ENCODE results near the gene ZNF552.
"Not testable (repeated sequence)": the region's sequence is repeated elsewhere in the genome, so short reads cannot be mapped to it uniquely, and the experiment has no call there.

Gene ZNF552

DNA sequence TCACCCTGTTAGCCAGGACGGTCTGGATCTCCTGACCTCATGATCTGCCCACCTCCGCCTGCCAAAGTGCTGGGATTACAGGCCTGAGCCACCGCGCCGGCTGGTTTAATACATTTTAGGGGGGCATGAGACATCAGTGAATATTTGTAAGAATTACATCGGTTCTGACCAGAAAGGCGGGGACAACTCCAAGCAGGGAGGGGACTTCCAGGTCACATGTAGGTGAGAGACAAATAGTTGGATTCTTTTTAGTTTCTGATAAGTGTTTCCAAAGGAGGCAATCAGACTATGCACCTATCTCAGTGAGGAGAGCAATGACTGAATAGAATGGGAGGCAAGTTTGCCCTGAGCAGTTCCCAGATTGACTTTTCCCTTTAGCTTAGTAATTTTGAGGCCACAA lies 3.7 kb upstream of the ZNF552 start:
- DNase-seq (ENCODE audit: low read depth in 2 of 2): no peak

DNA sequence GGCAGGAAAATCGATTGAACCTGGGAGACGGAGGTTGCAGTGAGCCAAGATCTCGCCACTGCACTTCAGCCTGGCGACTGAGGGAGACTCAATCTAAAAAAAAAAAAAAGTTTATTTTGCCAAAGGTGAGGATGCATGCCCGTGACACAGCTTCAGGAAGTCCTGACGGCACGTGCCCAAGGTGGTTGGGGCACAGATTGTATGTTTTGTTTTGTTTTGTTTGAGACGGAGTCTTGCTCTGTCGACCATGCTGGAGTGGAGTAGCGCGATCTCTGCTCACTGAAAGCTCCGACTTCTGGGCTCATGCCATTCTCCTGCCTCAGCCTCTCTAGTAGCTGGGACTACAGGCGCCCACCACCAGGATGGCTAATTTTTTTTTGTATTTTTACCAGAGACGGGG lies 3.3 kb upstream of the ZNF552 start:
- no peak for DNase-seq (ENCODE audit: low read depth in 2 of 2)

DNA sequence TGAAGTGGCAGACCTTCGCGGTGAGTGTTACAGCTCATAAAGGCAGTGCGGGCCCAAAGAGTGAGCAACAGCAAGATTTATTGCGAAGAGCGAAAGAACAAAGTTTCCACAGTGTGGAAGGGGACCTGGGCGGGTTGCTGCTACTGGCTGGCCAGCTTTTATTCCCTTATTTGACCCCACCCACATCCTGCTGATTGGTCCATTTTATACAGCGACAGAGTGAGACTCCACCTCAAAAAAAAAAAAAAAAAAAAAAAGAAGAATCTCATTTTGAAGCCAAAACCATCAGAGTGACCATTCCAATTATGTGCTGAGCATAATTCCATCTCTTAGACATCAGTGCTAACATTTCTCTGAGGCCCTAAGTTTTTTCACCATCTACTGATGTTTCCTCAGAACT lies 1.9 kb upstream of the ZNF552 start:
- no peak for DNase-seq (ENCODE audit: low read depth in 2 of 2)

DNA sequence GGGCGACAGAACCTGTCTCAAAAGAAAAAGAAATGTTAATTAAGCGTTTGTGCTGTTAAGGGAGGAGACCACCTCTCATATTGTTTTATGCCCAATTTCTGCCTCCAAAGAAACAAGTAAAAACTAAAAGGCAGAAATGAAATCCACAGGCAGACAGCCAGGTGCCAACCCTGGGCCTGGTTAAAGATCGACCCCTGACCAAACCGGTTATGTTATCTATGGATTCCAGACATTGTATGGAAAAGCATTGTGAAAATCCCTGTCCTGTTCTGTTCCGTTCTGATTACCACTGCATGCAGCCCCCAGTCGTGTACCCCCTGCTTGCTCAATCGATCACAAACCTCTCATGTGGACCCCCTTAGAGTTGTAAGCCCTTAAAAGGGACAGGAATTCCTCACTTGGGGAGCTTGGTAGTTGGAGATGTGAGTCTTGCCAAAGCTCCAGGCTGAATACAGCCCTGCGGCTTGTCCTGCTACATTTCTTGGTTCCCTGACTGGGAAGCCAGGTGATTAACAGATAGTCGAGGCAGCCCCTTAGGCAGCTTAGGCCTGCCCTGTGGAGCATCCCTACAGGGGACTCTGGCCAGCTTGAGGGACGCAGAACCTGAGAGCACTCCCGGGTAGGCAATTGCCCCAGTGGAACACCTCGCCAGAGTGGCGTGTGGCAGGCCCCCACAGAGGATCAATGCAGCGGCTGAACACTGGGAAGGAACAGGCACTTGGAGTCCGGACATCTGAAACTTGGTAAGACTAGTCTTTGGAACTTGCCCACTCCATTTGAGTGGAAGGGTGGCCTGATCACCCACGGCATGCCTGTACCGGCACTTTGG lies 748 bp upstream of the ZNF552 start:
- DNase-seq (ENCODE audit: low read depth in 2 of 2): no peak

DNA sequence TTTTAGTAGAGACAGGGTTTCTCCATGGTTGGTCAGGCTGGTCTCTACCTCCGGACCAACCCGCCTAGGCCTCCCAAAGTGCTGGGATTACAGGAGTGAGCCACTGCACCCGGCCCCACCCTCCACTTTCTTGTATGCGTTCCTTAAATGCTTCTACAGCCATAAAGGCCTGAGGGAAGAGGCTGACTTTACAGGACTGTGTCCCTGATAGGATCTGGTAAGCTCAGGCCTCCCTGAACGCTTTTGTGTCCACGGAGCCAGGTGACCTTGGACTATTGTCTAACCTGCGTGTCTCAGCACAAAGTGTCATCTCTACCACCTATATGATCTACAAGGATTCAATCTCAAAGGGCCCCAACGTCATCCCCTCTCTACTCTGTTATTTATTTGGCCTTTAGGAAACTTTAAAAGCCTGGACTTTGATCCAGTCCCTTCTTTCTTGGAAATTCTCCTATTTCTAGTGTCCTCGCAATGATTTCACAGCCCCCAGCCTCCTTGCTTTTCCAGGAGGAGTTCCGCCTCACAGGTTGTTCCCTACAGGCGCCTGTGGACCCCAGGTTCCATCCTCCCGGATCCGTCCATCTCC lies 701 bp downstream of the ZNF552 start:
- no peak for DNase-seq (ENCODE audit: low read depth in 2 of 2)

DNA sequence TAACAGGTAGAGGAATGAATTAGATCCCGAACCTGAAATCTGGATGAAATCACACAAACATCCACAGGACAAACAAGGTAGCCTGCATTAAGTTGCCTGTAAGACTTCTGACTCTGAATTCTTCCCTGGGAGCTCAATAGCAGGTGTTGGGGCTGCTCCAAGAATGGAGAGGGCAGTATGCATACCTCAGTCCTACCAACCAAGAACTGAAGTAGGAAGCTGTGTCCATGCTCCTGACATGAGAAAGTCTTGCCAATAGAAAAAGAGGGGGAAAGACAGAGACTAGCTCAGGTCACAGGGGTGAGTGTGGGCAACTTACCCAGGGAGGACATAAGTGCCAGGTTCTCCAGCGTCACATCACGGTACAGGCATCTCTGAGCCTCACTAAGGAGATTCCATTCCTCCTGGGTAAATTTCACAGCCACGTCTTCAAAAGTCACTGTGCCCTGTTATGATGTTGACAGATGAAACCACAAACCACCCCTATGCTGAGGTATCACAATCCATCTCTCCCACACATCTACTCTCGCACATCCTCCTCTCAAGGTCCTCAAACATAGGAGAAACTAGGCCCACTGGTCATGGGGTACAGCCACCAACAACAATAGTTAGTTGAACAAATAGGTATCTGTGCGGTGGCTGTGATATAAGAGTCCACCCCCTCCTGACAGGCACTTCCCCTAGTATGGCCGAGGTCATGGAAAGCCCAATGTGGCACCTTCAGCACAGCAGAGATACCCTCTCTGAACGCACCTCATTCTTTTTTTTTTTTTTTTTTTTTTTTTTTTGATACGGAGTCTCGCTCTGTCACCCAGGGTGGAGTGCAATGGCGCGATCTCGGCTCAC lies 1.5 kb downstream of the ZNF552 start:
- not testable (repeated sequence) for DNase-seq (ENCODE audit: low read depth in 2 of 2)

DNA sequence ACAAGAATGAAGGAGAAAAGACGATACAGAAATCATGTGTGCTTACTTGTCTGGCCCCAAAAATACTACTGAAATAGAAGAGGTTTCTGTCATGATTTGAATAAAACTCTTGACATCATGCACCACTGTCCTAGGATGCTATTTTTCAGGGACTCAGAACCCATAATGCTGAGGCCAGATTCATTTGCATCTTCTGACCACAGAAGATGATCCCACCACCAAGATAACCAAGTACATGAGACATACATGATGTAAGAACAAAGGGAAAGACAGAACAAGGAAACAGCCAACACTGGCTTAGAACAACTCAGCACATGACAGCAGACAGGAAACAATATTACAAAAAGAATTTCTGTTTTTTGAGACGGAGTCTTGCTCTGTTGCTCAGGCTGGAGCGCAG lies 2.5 kb downstream of the ZNF552 start:
- no peak for DNase-seq (ENCODE audit: low read depth in 2 of 2)

DNA sequence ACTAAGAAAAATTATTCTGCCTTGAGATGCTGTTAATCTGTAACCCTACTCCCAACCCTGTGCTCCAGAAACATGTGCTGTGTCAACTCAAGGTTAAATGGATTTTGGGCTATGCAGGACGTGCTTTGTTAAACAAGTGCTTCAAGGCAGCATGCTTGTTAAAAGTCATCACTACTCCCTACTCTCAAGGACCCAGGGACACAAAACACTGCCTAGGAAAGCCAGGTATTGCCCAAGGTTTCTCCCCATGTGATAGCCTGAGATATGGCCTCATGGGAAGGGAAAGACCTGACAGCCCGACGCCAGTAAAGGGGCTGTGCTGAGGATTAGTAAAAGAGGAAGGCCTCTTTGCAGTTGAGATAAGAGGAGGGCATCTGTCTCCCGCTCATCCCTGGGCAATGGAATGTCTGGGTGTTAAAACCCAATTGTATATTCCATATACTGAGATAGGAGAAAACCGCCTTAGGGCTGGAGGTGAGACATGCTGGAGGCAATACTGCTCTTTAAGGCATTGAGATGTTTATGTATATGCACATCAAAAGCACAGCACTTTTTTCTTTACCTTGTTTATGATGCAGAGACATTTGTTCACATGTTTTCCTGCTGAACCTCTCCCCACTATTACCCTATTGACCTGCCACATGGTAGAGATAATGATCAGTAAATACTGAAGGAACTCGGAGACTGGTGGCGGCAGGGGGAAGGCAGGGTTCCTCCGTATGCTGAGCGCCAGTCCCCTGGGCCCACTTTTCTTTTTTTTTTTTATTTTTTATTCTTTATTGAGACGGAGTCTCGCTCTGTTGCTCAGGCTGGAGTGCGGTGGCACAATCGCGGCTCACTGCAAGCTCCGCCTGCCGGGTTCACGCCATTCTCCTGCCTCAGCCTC lies 4.1 kb downstream of the ZNF552 start:
- not testable (repeated sequence) for DNase-seq (ENCODE audit: low read depth in 2 of 2)

DNA sequence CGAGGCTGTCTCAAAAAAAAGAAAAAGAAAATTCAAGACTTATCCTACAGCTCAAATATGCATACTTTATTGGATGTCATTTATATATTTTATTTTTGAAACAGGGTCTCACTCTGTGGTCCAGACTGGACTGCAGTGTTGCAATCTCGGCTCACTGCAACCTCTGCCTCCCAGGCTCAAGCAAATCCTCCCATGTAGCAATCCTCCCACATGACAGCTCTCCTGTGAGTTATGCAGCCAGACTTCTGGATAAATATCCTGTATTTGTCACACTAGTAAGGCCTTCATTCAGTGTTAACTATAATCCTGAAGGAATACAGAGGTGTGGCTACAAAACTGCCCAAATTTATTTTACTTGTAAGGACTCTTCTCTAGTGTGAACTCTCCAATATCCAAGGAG lies 7.2 kb downstream of the ZNF552 start:
- no peak for DNase-seq (ENCODE audit: low read depth in 2 of 2)

DNA sequence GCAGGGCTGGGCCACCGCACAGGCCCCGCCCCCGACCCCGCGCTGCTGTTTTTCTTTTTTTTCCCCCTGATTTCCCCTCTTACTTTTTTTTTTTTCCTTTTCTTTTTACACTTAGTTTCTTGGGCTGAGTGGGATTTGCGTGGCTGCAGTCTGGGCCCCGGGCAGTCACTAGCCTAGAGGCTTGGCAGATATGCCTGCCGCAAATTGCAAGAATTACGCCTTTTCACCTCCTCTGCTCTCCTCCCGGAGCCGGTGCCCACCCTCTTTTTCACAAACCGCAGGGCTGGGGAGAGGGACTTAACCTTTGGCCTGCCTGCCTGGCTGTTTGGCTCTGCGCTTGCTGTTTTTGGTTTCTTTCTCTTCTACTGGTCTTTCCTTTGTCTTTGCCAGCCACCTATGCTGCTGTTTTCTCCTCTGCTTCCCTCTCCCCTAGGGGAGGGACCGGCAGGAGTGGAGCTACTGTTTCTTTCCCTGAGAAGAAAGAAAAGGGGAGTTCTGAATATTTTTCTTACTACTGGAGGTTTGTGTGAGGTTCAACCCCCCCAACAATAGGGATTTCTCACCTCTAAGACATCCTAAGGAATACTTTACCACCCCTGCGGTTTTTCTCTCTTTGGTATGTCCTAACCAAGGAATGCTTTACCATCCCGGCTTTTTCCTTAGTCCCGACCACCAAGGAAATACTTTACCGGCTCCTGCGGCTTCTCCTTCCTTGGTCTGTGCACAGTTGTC lies 11.0 kb downstream of the ZNF552 start:
- no peak for DNase-seq (ENCODE audit: low read depth in 2 of 2)

DNA sequence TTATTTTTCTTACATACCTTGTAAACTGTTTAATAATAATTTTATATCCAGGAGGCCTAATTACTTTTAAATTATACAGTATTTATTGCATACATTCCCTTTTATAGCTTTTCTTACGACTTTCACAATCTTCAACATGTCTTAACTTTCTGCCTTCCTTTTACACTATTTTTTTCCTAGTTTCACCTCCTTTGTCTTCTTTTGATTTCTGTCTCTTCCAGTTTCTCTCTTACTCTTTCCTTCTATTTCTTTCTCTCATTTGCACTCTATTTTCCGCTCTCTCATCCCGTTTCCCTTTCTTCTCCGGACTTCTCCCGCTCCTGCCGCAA lies 11.5 kb downstream of the ZNF552 start:
- DNase-seq (ENCODE audit: low read depth in 2 of 2): no peak

DNA sequence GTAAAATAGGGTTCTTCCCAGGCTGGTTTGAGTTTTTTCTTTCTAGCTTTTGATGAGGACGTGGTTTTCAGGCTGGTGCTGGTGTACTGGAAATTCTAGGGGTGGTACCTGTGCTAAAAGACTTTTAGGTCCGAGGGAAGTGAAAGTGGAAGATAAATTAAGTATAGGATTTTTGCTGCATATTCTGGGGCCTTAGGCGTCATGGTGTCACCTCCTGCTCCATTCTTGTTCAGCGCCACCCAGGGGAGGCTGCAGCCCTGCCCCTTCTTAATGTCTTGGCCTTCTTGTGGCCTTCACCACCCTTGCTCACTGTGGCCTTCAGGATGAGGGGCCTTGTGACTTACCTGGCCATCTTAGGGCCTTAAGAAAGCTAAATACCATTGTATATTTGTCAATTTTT lies 12.4 kb downstream of the ZNF552 start:
- DNase-seq (ENCODE audit: low read depth in 2 of 2): no peak

DNA sequence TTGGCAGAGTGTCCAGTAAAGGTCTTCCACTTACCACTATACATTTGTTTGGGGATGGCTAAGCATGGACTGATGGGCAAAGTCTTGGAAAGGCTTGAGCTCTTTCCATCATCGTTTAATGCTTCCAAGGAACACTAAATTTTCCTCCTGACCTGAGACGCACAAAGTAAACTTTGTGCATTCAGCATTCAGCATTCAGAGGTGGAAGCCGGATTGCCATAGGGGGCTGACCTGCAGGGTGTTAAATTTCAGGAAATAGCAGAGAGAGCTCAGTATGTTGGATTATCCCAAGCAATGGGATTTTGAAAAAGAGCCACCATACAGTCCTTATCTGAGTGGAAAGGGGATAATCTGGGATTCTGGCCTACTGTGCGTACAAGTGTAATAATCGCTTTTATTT lies 14.0 kb downstream of the ZNF552 start:
- no peak for DNase-seq (ENCODE audit: low read depth in 2 of 2)

DNA sequence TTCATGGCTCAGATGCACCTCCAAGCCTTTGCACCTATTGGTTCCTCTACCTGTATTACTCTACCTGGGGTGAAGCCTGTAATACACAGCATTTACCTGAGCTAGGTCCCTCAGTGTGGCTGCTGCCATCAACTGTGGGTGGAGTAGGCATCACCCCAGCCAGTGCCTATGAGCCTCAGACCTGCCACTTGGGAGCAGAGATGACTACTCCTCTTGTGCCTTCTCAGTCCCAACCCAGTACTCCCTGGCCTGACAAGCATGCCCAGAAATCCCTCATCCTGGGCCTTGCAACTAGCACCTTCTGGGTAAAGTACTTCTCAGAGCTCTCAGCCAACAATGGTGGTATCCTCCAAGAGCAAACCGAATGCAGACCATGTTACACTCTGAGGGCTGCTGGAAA lies 18.1 kb downstream of the ZNF552 start:
- not testable (repeated sequence) for DNase-seq (ENCODE audit: low read depth in 2 of 2)

DNA sequence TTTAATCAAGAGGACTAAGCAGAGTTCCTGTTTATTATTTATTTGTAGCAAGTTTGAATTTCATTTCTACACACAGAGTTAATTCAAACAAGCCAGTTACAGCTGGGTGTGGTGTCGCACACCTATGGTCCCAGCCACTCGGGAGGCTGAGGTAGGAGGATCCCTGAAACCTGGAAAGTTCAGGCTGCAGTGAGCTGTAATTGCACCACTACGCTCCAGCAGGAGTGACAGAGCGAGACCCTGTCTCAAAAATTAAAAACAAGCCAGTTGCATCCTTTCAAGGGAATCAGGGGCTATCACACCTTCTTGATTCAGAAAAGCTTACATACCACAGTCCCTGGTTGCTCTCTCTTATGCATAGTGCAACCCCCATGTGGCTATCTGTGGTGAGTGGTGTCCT lies 25.4 kb downstream of the ZNF552 start:
- DNase-seq (ENCODE audit: low read depth in 2 of 2): no peak

DNA sequence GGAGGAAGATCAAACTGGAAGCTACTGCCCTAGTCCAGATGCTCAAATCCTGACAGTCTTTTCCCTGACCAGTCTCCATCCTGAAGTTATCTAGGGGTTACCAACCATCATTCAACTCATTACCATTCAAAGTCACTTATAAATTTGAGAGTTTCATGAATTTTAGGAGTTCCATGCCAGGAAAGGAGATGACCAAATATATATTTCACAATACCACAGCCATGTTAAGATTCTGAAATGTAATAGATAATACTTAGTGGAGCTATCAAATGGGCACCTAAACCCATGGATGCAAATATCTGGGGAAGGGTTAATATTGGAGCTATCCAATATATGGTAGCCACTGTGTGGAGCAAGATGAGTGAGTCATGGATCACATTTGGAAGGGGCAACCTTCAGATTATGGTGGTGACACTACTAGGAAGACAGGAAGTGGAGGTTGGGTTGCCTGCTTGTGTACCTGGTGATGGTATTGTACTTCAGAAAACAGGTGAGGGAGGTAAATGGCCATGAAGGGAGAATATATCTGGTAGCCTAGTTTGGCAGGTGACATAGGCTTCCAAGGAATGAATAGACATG lies 26.5 kb downstream of the ZNF552 start:
- DNase-seq (ENCODE audit: low read depth in 2 of 2): no peak

DNA sequence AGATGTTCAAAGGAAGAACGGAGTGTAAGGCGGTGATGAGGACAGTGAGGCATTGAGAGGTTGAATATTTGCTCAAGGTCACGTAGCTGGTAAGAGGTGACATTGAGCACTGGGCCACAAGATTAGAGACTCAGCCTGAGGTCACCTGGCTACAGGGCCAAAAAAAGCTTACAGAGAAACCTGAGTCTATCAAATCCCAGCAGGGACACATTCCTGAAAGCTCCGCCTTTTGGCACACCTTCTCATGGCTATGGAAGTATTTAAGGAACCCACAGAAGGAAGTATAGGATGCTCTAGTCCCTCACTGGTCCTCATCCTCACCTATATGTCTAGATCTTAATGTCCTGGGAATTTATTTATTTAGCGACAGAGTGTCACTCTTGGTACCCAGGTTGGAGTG lies 27.8 kb downstream of the ZNF552 start:
- DNase-seq (ENCODE audit: low read depth in 2 of 2): no peak

DNA sequence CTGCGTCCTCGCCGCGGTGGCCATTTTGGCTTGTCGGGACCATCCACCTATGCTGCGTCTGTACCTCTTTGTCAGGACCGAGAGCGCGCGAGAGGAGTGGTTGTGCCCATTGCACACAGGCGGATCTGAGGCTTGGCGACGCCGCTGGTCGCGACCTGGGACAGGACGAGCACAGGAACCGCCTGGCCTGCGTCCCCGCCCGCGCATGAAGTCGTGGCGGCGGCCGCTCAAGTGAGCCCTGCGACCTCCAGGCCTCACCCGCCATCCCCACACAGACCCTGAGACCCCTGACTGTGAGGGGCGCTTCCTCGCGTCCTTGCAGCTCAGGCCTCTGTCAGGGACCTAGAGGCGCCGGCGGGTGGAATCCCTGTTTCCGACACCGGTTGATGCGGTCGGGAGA lies 28.4 kb downstream of the ZNF552 start:
- no peak for DNase-seq (ENCODE audit: low read depth in 2 of 2)

DNA sequence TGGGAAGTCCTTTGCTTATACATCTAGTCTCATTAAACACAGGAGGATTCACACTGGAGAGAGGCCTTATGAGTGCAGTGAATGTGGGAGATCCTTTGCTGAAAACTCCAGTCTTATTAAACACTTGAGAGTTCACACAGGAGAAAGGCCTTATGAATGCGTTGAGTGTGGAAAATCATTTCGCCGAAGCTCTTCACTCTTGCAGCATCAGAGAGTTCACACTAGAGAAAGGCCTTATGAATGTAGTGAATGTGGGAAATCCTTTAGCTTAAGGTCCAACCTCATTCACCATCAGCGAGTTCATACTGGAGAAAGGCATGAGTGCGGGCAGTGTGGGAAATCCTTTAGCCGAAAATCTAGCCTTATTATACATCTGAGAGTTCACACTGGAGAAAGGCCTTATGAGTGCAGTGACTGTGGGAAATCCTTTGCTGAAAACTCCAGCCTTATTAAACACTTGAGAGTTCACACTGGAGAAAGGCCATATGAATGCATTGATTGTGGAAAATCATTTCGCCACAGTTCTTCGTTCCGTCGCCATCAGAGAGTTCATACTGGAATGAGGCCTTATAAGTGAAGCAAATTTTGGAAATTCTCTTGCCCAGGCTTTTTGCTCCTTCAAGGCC lies 35.4 kb downstream of the ZNF552 start:
- DNase-seq (ENCODE audit: low read depth in 2 of 2): no peak

DNA sequence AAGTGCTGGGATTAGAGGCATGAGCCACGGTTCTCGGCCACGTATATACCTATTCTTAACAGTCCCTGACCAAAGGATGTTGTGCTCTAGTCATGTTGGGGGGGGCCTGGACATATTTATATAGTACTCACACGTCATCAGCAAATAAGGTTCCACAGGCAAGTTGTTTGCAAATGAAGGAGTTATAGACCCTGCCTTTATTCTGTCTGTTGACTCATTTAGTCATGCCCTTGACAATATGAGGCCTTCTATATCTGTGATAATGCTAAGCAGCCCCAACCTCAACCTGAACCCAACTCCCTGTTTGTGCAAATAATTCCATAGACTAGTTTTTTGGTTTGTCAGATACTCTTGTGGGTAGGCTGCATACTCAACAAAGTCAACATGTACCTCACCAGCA lies 36.4 kb downstream of the ZNF552 start:
- DNase-seq (ENCODE audit: low read depth in 2 of 2): no peak

Measured in stimulated activated CD4-positive, alpha-beta T cell treated with anti-CD3 and anti-CD28 coated beads, Interleukin-12 subunit alpha, Interleukin-12 subunit beta, amount 100 ng/mL, for 24 hours (primary cell).